Activated gamma-delta T cell (primary cell): ENCODE measurements around the gene LDB2.
"Not testable (repeated sequence)": the region's sequence is repeated elsewhere in the genome, so short reads cannot be mapped to it uniquely, and the experiment has no call there.

Source experiments
- DNase-seq: peaks from one replicate; lab custom pipeline; 2025; lab: John Stamatoyannopoulos, UW
- total RNA-seq, 2 donors: gene quantifications; one replicate each; lab custom pipeline; 2026; lab: John Stamatoyannopoulos, UW

Gene LDB2
- 0.22 to 0.31 reads per million in 2 donors for total RNA-seq

DNA sequence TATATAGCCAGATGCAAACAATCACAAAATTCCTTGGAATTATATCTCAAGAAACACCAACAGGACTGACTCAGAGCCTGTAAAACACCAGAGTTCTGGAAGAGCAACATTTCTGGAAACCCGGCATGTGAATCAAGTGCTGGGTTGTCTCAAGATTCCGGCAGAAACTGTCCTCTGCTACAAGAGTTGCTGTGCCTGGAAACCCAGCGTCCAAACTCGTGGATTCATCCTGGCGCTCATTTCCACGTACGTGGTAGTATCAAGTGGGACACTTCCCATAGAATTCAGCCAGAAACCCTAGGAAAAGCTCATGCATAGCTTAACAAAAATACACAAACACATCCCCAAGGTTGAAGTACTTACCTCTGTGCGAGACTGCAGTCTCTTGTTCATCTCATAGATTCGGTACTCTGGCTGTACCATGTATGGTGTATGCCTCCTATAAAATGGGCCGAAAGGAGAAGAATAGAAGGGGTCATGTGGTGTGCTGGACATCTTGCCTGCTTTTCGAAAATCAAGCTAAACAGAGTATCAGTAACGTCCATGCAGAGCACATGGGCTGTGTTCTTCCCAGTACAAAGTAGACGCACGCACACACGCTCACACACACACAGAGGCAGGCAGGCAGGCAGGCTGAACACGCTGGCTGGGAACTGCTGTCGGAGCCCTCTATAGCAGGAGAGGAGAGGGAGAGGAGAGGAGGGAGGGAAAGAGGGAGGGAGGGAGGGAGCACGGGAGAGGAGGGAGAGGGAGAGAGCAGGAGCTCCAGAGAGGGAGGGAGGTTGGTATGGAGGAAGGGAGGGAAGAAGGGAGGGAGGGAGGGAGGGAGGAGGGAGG is at the start of gene LDB2:
TSS of gene LDB2 (minus strand) at position 655 of the 837 bp plus-strand sequence.
- no peak for DNase-seq

DNA sequence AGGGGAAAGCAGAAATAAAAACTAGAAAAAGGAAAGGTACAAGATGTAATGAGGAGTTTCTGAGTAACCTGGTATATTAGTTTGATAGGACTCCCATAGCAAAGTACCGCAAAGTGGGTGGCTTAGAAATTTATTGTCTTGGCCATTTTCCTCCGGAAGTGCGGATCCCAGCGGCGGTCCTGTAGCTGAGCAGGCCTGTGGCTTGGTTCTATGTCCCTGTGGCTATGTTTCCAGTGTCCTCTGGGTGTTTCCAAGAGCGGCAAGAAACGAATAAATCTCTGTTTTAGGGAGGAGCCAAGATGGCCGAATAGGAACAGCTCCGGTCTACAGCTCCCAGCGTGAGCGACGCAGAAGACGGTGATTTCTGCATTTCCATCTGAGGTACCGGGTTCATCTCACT is 44.0 kb upstream of the LDB2 start:
- DNase-seq = no peak

DNA sequence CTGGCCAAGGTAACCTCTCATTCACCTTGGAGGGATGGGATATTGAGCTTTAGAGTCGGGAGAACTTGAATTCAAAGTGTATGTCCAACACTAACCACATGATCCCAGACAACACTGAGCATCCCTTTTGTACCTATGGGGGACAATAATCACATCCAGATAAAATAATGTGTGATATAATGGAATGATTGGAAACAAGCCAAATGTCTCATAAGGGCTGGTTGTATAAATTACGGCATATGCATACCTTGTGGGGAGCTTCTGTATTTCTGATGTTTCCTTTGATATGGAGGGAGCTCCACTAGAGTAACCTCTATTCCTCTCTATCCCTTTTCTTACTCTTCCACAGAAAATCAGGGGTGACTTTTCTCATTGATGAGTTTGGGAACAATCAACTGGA is 40.7 kb upstream of the LDB2 start:
- no peak for DNase-seq

DNA sequence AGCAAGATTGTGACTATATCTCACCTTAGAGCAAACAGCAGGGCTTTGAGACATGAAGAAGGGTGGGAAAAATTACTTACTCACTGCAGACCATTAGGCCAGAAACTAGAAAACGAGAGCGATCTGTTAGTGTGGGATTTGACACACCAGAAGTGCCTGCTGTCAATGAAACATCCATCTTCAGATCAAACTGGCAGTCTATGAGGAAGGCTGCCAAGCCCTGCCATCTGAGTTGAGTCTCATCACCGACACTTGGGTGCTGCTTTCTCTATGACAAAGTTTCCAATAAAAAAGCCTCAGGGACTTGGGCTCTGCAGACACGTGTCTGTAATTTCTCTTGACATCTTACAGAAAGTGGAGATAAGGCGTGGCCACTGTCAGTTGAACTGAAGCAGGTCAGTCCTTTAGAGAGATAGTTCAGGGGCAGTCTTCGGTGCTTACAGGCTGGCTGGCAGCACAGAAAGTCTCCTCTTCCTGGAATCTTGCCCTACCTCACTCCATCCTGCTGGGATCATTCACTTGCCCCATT is 40.1 kb upstream of the LDB2 start:
- DNase-seq = no peak

DNA sequence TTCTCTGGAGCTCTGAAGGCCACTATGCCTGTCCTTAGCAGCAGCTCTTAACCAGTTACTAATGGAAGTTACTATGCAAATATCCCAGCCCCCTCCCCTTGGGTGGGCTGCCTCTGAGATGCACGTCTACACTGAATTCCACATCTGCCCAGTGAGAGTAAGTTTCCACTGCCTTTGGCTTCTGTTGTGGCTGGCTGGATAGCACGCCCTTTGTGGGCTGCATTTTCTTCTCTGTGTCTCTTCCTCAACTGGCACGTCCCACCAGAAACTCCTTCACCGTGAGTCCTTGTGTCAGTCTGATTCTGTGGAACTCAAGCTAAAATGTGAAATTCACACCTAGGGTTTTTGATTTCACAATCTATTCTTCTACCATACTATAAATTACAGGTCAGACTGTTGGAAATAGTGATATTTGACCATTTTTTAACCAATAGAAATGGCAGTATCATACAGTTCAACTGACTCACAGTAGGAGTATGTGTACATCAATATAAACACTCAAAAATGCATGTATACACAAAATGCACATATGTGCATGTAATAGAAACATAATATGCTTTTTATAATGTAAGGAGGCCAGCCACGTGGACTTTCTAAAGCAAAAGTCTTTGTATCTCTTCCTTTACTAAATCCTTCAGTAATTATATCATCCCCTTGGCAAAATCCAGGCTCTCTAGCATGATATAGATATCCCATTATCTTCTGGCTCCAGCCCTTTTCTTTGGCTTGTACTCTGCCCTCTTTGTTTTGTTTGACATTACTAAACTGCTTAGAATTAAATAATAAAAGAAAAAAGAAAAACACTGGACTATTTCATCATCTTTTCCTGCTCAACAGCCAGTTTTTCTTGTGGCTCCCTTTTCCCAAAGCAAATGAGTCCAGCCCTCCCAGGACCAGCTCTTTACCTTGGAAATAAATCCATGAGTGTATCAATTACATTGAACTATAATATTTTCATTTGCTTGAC is 33.2 kb upstream of the LDB2 start:
- DNase-seq = no peak

DNA sequence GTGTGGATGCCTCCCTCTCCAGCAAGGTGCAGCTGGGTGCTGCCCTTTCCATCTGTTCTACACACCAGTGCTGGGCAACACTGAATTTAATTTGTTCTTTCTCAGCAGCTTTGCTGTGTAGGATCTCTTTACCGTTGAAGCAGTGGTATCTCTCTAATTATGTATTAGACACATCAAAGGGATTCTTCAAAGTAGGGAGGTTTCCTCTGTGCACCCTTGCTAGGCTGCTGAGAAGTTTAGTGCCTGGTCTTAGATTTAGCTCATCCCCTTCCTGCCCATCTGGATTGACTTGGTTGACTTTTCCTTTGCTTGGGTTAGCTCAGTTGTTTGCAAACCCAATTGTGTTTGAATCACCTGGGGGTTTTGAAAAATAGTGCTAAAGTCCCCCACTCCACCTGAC is 27.8 kb upstream of the LDB2 start:
- no peak for DNase-seq

DNA sequence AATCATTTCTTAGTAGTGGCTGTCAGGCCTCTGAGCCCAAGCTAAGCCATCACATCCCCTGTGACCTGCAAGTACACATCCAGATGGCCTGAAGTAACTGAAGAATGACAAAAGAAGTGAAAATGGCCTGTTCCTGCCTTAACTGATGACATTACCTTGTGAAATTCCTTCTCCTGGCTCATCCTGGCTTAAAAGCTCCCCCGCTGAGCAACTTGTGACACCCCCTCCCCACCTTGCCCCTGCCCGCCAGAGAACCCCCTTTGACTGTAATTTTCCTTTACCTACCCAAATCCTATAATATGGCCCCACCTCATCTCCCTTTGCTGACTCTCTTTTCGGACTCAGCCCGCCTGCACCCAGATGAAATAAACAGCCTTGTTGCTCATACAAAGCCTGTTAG is 20.3 kb upstream of the LDB2 start:
- not testable (repeated sequence) for DNase-seq

DNA sequence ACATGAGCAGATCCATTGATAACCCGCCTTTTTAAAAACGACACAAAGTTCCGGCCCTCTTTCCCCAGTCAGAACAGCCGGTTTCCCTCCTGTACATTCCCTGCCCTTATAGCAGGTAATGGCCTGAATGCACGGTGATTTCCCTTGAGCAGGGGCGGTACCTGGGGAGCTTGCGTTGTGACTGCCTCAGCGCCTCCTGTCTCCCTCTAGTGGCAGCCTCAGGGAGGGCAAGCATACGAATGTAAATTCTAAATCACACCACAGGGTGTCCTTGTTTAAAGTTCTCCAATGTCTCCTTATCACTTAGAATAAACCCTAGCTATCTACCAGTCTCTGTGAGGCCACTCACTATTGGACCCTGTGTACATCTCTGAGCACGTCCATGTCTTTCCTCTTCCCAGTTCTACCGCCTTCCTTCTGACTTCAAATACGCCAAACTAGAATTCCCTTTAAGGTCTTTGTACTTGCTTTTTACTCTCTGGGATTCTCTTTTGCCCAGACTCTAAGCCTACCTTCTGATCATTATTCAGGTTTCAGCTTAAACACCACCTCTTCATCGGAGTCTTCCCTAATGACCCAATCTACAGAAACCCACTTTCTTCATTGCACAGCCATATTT is 18.4 kb upstream of the LDB2 start:
- DNase-seq = no peak

DNA sequence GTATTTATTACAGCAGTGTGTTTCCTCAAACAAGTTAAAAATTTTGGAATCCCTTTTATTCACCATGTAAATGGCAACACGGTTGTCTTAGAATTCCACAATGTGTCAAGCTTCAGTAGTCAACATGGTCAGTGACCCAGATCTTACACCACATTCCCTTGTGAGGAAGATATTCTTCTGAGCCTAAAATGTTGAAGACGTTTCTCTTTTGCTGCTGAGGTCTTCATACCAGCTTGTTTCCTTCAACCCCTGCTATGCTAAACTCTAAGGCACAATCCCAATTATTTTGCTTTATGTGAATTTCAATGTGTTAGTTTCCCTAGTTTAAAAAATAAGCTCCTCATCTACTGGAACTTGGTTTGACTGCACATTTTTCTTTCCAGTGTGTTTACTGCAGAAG is 17.6 kb upstream of the LDB2 start:
- DNase-seq = no peak

DNA sequence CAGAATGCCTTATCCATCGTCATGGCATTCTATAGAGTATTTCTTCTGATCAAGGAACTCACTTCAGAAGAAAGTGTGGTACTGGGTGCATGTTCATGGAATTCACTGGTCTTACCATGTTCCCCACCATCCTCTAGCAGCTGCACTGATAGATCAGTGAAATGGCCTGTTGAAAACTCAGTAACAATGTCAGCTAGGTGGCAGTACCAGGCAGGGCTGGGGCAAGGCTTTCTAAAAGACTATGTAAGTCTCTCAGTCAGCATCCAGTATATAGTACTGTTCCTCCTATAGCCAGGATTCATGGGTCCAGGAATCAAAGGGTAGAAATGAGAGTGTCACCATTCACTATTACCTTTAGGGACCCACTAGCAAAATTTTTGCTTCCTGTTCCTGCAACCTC is 15.8 kb upstream of the LDB2 start:
- DNase-seq = no peak

DNA sequence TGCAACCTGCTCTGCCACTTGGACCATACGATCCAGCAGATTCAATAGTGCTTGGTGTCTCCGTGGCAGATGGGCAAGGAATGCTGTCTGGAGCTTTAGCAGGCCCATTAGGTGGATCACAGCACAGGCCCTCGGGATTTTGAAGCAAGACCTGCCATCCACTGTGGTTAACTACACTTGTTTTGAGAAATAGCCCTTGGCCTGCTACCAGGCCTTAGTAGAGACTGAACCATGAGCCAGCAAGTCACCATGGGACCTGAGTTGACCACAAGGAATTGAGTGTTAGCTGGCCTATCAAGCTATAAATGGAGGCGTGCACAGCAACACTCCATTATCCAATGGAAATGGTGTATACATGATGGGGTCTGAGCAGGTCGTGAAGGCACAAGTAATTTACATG is 14.5 kb upstream of the LDB2 start:
- DNase-seq = no peak

DNA sequence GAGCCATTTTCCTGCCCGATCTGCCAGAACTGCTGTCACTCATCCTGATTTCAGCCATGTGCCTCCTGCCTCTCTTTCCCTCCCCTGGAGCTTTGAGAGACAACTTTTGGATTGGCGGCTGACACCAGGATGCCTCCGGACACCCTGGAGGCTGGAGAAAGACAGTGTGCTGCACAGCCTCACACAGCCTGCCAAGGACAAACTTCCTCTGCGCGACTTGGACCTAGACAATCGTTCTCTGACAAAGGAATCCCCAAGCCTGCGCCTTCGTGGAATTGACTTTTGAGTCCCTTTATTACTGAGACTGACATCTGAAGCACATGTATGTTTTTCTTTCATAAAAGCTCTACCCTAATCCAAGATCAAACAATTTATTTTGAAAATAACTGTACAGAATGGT is 10.8 kb upstream of the LDB2 start:
- DNase-seq = no peak

DNA sequence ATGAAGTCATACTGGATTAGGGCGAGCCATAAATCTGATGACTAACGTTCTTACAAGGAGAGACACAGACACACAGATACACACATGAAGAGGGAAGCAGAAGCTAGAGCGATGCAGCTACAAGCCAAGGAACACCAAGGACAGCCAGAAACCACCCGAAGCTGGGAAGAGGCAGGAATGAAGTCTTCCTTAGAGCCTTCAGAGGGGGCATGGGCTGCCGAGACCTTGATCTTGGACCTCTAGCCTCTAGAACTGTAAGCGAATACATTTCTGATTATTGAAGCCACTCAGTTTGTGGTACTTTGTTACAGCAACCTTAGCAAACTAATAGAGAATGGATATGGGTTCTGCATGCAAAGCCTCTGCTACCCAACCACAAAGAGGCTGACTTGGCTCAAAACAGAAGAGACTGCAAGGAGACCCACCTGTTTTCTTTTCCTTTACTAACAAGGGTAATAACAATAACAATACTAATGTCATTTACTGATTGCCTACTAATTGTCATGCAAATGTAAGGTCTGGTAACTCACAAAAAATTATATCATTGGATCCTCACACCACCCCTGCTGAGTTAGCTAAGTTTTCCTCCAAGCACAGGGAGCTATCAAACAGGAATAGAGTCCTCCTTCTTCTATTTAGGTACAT is 10.1 kb upstream of the LDB2 start:
- DNase-seq = no peak

DNA sequence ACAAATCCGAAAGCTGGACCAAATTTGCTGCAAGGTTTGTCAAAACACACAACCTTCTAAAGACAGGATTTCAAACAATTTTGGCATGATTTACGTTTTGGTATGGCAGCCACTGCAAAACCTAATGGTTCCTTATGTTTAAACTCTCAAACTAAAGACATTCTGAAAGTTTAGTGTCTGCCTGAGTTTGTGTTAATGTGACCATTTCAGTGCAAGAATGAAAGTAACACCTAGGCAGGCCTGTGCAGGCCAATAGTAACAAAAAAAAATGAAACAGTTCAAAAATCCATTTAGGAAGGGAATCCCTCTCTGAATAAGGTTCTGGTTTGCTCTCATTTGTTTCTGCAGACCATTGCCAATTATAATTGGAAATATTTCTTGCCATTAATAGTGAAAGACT is 1.9 kb upstream of the LDB2 start:
- no peak for DNase-seq

DNA sequence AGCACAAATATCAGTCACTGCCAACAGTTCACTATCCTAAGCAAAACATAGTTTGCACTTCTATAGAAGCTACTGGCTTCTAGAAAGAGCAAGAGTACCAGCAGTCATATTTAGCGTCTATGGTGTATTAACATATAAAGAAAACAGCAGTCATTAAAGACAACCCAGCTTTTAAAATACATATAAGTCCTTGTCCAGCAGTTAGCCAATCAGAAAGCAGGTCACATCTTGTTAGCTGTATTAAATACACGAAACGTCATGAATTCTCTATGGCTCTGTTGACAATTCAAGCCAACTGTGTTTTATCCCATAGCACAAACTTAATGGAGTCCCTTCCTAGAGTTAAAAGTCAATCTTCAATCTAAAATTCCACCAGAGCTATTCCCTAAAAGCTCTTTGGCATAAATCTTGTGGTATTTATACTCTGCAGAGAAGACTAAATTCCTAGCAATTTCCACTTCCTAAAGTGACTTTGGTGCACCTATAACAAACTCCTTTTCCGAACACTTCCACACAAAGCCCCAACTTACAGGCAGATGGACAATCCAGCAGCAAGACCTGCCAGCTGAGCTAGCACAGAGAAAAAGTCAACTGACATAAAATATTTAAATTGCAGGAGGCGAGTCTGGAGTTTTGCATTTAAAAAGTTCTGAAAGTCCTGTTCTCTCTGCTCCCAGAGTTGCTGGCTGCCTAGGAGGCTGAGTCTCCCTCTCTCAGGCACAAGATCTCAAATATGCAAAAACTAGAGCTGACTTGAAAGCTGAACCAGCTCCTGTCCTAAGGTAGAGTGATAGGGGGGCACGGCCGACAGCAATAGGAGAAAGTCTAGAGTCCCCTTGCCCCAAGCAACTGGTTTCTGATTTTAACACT is 1.3 kb downstream of the LDB2 start:
- no peak for DNase-seq

DNA sequence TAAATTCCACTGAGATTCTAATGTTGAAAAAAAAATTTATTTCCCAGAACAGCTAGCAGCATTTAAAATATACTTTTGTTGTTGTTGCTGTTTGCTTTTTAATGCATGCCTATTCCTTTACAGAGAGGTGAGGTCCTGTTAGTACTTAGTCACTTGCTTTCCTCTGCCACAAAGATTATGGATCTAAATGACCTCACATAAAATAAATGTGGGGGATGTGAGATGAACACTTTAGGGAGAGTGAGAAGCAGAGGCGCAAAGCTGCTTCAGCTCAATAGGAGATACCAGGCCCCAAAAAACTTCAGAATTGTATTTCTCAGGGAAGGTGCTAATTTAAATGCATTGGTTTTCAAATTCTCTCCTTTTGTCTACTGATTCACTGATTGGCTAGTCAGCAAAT is 4.0 kb downstream of the LDB2 start:
- DNase-seq = no peak

DNA sequence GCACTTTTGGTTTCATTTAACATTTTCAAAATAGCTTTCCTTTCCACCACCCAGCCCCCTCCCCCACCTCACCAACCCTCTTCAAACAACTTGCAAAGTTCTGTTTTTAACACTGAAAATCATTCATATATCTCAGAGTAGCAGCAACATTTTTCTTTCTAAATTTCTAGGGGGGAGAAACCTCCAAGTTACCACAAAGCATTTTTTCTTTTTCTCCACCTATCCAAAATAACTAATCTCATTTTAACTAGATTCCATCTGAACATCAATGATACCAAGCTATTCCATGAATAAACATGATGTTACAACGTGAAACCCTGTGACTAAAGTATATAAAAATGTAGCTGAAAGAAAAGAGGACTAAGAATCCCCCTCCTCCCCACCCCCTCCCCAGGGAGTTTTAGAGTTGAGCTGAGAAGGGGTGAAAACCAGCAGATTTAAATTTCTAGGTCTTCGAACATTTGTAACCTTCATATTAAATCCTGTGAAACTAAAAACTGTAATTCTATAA is 5.2 kb downstream of the LDB2 start:
- no peak for DNase-seq

DNA sequence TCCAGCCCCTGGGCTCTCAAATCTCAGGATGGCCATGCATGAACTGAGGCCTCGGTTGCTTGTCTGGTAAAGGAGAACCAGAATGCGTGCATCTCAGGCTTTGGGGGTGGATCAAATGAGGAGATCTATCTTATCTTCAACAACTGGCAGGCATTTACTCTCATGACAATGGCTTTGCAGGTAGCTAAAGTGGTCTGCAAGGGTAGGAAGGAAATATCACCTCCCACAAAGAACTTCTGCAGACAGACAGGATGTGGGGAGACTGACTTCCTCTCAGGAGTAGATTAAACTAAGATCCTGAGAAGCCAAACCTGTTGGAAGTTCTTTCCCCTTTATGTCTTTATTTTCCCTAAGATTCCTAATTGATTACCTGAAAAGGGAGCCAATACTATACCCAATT is 7.8 kb downstream of the LDB2 start:
- DNase-seq = no peak

DNA sequence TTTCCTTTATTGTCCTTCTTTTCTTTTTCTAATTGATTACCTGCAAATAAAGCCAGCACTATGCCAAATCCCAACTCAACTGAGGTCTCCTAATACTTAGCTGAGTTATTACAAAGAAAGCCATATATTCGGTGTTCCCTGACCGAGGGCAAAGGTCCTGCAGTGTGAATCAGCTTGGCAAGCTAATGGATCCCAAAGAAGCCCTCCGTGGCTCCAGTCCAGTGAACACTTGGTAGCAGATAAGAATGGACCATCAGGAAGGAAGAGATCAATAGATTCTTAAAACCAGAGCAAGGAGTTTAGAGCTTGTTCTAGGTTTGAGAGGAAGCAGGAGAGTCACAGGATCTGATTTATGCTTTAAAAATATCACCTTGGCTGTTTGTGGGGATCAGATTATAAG is 8.5 kb downstream of the LDB2 start:
- DNase-seq = no peak

DNA sequence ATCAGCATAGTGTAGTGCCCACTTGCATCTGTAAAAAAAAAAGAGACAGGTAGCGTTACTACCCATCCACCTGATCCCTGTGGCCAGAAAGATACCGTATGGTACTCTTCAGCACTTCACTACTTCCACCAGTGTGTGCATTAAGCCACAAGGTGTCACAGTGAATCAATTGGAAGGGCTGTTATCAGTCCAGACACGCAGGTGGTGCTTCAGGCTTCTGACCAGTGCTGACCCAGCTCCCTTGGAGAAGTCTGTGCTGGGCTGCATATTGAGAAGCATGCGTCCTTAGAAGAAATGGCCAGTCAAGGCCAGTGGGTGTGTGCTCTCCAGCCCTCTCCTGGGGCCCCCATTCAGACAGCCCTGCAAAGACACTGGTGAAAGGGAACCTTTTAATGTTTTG is 10.6 kb downstream of the LDB2 start:
- no peak for DNase-seq
